ENCODE measurements around the gene SF3B2. TPM values are rescaled to one million over a fixed set of nuclear protein-coding genes. Genes with fewer than 3 reads are reported as not detected.

Gene SF3B2
- total and polyA plus RNA-seq, 2 donors (not counting 3 experiments of a cell fraction or from before 2014, with no cell fraction given) = 99.4 to 196 TPM

- Histone ChIP-seq H3K9me3 (replicated peaks; ENCODE audit: control insufficient read depth, insufficient read depth, low read length) (no peaks in the 10 kb centered on the region), H4K20me1 (replicated peaks; ENCODE audit: control insufficient read depth, extremely low read depth, insufficient read depth, low read length) (no peaks in the 10 kb centered on the region), H3K79me2 (ENCODE audit: control insufficient read depth, insufficient read depth, low read length) (no peaks in the 10 kb centered on the region), H3K4me1 (ENCODE audit: control insufficient read depth, extremely low read depth, insufficient read depth, low read length) (peaks cover 21% of the 10 kb centered on the region), H3K36me3 (ENCODE audit: control insufficient read depth in 2 of 2, extremely low read depth in 1 of 2, insufficient read depth in 2 of 2, low read length in 2 of 2) (no peaks in the 10 kb centered on the region), H2AFZ (ENCODE audit: low read depth, low read length) (peak within 1 kb of the TSS; percentile 53), H3K4me2 (ENCODE audit: insufficient read depth, low read length) (no peak within 1 kb of the TSS), H3K9me1 (replicated peaks; ENCODE audit: control insufficient read depth, extremely low read depth, insufficient read depth, low read length) (no peaks in the 10 kb centered on the region), H3K27ac (ENCODE audit: insufficient read depth, low read depth, low read length) (no peak within 1 kb of the TSS), H3K9ac (replicated peaks; ENCODE audit: extremely low read depth, insufficient read depth, low read length) (no peak within 1 kb of the TSS), H3K27me3 (ENCODE audit: control insufficient read depth in 2 of 2, insufficient read depth in 2 of 2, low read length in 2 of 2) (peaks cover 2% of the 10 kb centered on the region in 2 experiments), H3K4me3 (replicated peaks in 1 of 3; ENCODE audit: insufficient read depth in 1 of 3, low read depth in 1 of 3, low read length in 3 of 3) (no peak within 1 kb of the TSS)
- FAIRE-seq (no peak), DNase-seq (ENCODE audit: low read depth, low spot score) (no peak)
- CTCF ChIA-PET = interaction anchor here (1.0 to 3.2 kb wide), 4 partner anchors 9 to 123 kb away, joined by 3 to 16 read pairs (median 6); partner anchors contain the start of gene FIBP
- BruUV-seq (replicated peaks) = no TSS peak
- intact Hi-C loops (cut with micrococcal nuclease) (no loop called here), dilution Hi-C loops (cut with MboI; ENCODE audit: extremely low pct_ligation_motif_present, low sequenced_read_pairs) (no loop called here)
- POLR2A ChIA-PET = interaction anchor here (0.6 kb wide), 1 partner anchor 115 kb away, joined by 4 read pairs; no protein-coding TSS in a partner anchor
- TF ChIP-seq EZH2 (IDR thresholded peaks at IDR 0.05; ENCODE audit: borderline replicate concordance, low read depth, low read length, severe bottlenecking) (peak; percentile 58), GATA2 (IDR thresholded peaks at IDR 0.05; ENCODE audit: insufficient read depth, insufficient read length, low read depth, low read length) (no peak)
These were observed 40.3 kb upstream of the SF3B2 start, which contains the start of gene CST6 for GRCh38 chr11:66011785-66012303. Gene CST6, plus strand, starts transcription at chr11:66012008. Its CDS starts 37 bp downstream, at chr11:66012045.

DNA sequence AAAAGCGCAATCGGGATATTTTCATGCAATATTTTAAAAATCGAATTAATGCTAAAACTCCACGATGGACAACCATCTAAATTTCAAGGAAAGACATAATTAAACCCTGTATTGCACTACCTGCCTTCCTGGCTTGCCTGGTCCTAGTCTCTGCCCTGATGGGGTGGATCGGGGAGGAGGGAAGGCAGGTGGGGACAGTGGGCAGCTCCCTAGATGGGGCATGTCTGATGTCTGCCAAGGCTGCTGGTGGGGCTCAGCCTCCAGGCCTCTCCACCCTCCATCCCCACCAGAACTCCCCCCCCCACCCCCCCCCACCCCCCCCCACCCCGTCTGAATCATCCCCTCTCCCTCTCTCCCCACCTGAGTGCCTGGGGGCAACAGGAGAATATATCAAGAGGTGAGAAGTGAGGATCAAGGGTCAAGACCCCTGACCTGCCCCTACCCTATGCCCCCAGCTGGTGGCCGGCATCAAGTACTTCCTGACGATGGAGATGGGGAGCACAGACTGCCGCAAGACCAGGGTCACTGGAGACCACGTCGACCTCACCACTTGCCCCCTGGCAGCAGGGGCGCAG lies 39.7 kb upstream of the SF3B2 start:
- Histone ChIP-seq H3K9ac (replicated peaks; ENCODE audit: extremely low read depth, insufficient read depth, low read length) (no peak overlapping the region), H4K20me1 (replicated peaks; ENCODE audit: control insufficient read depth, extremely low read depth, insufficient read depth, low read length) (no peaks in the 10 kb centered on the region), H2AFZ (ENCODE audit: low read depth, low read length) (no peak overlapping the region), H3K4me1 (ENCODE audit: control insufficient read depth, extremely low read depth, insufficient read depth, low read length) (peaks cover 21% of the 10 kb centered on the region), H3K9me3 (replicated peaks; ENCODE audit: control insufficient read depth, insufficient read depth, low read length) (no peaks in the 10 kb centered on the region), H3K9me1 (replicated peaks; ENCODE audit: control insufficient read depth, extremely low read depth, insufficient read depth, low read length) (no peaks in the 10 kb centered on the region), H3K4me3 (replicated peaks in 1 of 3; ENCODE audit: insufficient read depth in 1 of 3, low read depth in 1 of 3, low read length in 3 of 3) (no peak overlapping the region), H3K79me2 (ENCODE audit: control insufficient read depth, insufficient read depth, low read length) (no peaks in the 10 kb centered on the region), H3K36me3 (ENCODE audit: control insufficient read depth in 2 of 2, extremely low read depth in 1 of 2, insufficient read depth in 2 of 2, low read length in 2 of 2) (no peaks in the 10 kb centered on the region), H3K27me3 (ENCODE audit: control insufficient read depth in 2 of 2, insufficient read depth in 2 of 2, low read length in 2 of 2) (peaks cover 2% of the 10 kb centered on the region in 2 experiments), H3K4me2 (ENCODE audit: insufficient read depth, low read length) (no peak overlapping the region), H3K27ac (ENCODE audit: insufficient read depth, low read depth, low read length) (no peak overlapping the region)
- no peak for TF ChIP-seq POLR2A (IDR thresholded peaks at IDR 0.05; ENCODE audit: low read depth, low read length)
- TF ChIP-seq, protein P1, sequence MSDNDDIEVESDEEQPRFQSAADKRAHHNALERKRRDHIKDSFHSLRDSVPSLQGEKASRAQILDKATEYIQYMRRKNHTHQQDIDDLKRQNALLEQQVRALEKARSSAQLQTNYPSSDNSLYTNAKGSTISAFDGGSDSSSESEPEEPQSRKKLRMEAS (IDR thresholded peaks at IDR 0.05; ENCODE audit: insufficient read depth, insufficient read length) = no peak
- no peak for TF ChIP-seq MYC (IDR thresholded peaks at IDR 0.05; ENCODE audit: low read depth, low read length)
- TF ChIP-seq, protein P2, sequence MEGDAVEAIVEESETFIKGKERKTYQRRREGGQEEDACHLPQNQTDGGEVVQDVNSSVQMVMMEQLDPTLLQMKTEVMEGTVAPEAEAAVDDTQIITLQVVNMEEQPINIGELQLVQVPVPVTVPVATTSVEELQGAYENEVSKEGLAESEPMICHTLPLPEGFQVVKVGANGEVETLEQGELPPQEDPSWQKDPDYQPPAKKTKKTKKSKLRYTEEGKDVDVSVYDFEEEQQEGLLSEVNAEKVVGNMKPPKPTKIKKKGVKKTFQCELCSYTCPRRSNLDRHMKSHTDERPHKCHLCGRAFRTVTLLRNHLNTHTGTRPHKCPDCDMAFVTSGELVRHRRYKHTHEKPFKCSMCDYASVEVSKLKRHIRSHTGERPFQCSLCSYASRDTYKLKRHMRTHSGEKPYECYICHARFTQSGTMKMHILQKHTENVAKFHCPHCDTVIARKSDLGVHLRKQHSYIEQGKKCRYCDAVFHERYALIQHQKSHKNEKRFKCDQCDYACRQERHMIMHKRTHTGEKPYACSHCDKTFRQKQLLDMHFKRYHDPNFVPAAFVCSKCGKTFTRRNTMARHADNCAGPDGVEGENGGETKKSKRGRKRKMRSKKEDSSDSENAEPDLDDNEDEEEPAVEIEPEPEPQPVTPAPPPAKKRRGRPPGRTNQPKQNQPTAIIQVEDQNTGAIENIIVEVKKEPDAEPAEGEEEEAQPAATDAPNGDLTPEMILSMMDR (IDR thresholded peaks at IDR 0.05; ENCODE audit: extremely low read depth in 1 of 2, insufficient read depth in 1 of 2, low read depth in 1 of 2, low read length in 2 of 2) = no peak
- TF ChIP-seq EZH2 (IDR thresholded peaks at IDR 0.05; ENCODE audit: borderline replicate concordance, low read depth, low read length, severe bottlenecking) = no peak
- no peak for TF ChIP-seq JUN (IDR thresholded peaks at IDR 0.05; ENCODE audit: borderline replicate concordance, insufficient read depth, insufficient read length, low read depth)
- no peak for TF ChIP-seq FOS (IDR thresholded peaks at IDR 0.05; ENCODE audit: borderline replicate concordance, insufficient read depth, low read length)
- ChIA-PET CTCF (interaction anchor here (0.9 to 3.2 kb wide), 5 partner anchors 8 to 124 kb away, joined by 3 to 16 read pairs (median 3); partner anchors contain the start of genes BANF1, EIF1AD and FIBP), POLR2A (no interaction called here)
- intact Hi-C loops (cut with micrococcal nuclease) = no loop called here
- DNase-seq (ENCODE audit: low read depth, low spot score) (no peak), FAIRE-seq (no peak)
- no TSS peak for BruUV-seq (replicated peaks)
- dilution Hi-C loops (cut with MboI; ENCODE audit: extremely low pct_ligation_motif_present, low sequenced_read_pairs) = no loop called here

Data from endothelial cell of umbilical vein (primary cell).